Stimulated activated CD4-positive, alpha-beta T cell treated with anti-CD3 and anti-CD28 coated beads, Interleukin-1b, Interleukin-23, amount 100 ng/mL, for 4 hours (primary cell): ENCODE data around the gene PLA2G6.

Source experiments
- DNase-seq, 2 donors: peaks; one replicate each; pipeline ENCODE4 v3.0.0-alpha.2; 2020; ENCODE audit warnings: low read depth in 2 of 2

The PLA2G6 gene

GRCh38 chr22:38214302-38215056 is 32.8 kb upstream of the PLA2G6 start:
- peak; percentile 57 to 59 for DNase-seq

DNA sequence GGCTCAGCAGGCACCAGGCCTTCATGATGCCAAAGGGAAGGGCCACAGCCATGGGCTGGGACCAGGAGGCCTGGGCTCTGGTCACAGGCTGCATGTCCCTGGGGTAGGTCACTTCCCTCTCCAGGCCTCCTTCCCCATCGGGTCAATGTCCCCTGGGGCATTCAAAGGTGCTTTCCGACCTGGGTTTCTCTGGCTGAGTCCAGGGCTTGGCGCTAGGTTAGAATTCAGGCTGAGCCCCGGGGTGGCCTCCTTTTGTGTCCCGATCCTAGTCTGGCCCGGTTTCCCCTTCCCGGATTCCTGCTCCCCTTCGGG is 32.3 kb upstream of the PLA2G6 start:
- no peak for DNase-seq

GRCh38 chr22:38213319-38213989 is 31.8 kb upstream of the PLA2G6 start:
- DNase-seq, result no peak

DNA sequence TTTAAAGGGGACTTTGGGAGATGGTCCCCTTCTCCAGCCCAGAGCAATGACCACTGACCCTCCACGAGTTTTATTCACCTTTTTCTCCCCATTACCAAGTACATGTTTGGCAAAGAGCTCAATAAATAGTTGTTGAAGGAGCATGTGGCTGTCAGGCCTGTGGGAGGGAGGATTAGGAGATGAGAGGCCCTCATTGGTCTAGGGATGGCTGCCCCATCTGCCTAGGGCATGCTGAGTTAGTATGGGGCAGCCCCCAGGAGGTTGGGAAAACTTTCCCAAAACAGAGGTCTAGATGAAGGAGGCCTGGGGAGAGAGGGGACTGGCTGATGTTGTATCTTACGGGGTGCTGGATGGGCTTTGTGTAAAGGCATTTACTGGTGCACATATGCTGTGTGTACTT is 30.8 kb upstream of the PLA2G6 start:
- DNase-seq, result no peak

DNA sequence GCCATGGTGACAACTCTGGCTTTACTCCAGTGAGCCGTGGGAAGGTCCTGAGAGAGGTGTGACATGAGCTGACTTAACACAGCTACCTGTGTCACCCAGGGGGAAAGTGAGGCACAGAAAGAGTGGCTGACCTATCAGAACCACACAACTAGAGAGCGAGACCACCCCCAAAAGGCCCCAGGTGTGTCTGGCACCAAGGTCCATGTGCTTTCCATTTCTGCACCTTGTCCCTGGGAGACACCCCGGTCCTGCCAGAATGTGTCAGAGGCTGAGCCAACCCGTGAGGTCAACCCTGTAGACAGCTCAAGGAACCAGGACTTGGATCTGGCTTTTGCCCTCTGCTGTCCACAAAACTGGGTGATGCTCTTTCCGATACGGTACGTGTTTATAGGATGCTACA is 29.9 kb upstream of the PLA2G6 start:
- no peak for DNase-seq

DNA sequence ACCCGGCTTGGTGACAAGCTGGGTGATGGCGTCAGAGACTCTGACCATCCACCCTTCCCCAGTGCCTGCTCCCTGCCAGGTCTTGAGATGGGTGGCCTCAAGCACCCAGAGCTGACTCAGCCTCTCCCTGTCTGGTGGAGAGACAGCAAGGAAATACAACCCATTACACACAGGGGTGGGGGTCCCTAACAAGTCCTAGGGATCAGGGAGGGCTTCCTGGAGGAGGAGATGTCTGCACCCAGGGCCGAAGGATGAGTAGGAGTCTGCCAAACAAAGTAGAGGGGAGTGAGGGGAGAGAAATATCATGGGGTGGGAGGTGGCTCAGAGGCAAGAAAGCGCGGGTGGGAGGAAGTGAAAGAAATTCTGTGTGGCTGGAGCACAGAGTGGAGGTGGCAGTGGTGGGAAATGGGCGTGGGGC is 26.9 kb upstream of the PLA2G6 start:
- no peak for DNase-seq

DNA sequence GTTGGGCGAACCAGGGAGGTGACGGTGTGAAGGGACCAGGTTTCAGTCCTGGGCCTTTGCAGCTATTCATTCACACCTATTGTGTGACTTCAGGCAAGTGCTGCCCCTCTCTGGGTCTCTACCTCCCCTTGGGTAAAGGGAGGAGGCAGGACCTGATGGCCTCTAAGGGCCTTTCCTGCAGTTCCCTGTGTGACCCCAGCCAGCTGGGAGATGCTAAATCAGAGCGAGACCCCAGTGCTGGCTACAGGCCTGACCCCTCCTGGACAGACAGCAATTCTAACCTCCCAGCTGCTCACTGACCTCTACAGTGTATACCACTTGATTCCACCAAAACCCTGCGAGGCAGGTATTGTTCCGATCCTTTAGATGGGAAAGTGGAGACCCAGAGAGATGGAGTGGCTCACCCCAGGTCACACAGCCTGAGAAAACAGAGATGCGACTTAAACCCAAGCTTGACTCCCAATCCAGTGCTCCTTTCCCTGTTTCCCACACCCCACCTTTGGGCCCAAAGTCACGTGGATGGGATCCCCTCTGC is 26.3 kb upstream of the PLA2G6 start:
- no peak for DNase-seq

GRCh38 chr22:38205261-38206128 is 23.9 kb upstream of the PLA2G6 start:
- DNase-seq, result no peak

DNA sequence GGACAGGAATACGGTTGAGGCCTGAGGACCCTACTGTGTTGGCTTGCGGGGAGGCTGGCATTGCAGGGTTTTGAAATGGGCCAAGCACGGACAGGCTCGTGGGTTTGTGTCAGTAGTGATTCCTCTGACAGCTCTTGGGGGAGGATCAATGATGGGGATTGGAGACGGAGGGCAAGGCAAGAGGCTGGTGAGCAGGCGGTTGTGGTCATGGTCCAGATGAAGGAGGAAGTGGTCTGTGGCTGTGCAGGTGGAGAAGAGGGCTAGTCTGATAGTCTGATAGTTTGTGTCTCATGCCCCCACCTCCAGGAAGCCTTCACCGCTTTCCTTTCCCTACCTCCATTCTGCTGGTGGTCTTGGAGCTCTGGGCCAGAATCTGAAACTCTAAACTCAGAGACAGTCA is 23.2 kb upstream of the PLA2G6 start:
- no peak for DNase-seq

- DNase-seq, result no peak
Measured at GRCh38 chr22:38203855-38204514, 22.4 kb upstream of the PLA2G6 start.

GRCh38 chr22:38203090-38203810 is 21.6 kb upstream of the PLA2G6 start:
- no peak for DNase-seq

- DNase-seq, result peak; percentile 35 to 42
Measured at GRCh38 chr22:38202437-38203089, 20.9 kb upstream of the PLA2G6 start.

- DNase-seq, result peak; percentile 80 to 86
Measured at GRCh38 chr22:38201711-38202436, 20.2 kb upstream of the PLA2G6 start, which contains the start of gene MAFF. TSS of gene MAFF (plus strand) at chr22:38201994. CDS start at chr22:38213854, 11,860 bp downstream.

- no peak for DNase-seq
Measured at GRCh38 chr22:38201371-38201710, 19.7 kb upstream of the PLA2G6 start.

DNA sequence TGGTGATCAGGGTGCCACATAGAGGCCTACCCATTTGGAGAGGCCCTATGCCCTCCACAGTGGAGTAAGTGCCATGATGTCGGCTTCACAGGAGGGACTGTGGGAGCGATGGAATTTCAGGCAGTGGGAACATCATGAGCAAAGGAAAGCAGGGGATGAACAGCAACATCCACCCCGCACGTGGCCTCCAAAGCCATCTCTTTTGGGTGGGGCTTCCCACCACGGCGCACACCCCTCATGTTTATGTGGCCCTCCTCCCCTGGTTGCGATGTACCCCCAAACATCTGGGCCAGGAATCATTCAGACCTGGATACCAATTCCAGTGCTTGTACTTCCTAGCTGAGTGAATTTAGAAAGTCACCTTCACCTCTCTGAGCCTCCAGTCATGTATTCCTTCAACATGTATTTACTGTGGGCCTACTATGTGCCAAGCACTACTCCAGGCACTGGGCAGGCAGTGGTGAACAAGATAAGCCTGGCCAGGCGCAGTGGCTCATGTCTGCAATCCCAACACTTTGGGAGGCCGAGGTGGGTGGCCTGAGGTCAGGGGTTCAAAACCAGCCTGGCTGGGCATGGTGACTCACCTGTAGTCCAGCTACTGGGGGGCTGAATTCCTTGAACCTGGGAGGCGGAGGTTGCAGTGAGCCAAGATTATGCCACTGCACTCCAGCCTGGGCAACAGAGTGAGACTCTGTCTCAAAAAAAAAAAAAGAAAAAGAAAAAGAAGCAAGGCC is 18.4 kb upstream of the PLA2G6 start:
- no peak for DNase-seq

GRCh38 chr22:38196791-38197419 is 15.3 kb upstream of the PLA2G6 start:
- DNase-seq, result no peak

- DNase-seq, result no peak
Measured at GRCh38 chr22:38193580-38193979, 11.9 kb upstream of the PLA2G6 start.

DNA sequence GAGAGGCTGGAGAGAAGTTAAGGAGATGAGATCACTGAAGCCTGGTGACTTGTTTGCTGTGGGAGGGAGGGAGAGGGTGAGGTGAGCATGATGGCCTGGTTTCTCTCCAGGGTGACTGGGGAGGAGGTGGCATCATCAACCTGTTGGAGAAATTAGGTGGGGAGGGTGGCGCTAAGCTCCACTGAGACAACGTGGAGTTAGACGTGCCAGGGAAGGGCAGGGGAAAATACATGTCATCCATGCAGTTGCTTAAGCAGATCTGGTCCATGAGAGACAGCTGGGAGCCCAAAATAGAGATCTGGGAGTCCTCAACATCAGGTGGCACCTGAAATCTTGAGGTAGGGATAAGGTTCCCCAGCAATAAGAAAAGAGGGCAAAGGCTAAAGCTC is 10.8 kb upstream of the PLA2G6 start:
- DNase-seq, result no peak
